NCI-H2081 treated with DMSO at 0.1 percent for 48 hours (cell line): Measurements from ENCODE around the gene RBM34.
"Not testable (repeated sequence)": the region's sequence is repeated elsewhere in the genome, so short reads cannot be mapped to it uniquely, and the experiment has no call there.

Experiments used
- DNase-seq: peaks from one replicate; lab custom pipeline; 2025; lab: John Stamatoyannopoulos, UW

The RBM34 gene

GRCh38 chr1:235112297-235113182 is 48.5 kb downstream of the RBM34 start:
- DNase-seq, result no peak

- DNase-seq, result no peak
These were observed 49.9 kb downstream of the RBM34 start for GRCh38 chr1:235111107-235111506.

GRCh38 chr1:235108876-235109275 is 52.2 kb downstream of the RBM34 start:
- DNase-seq, result no peak

- no peak for DNase-seq
These were observed 52.9 kb downstream of the RBM34 start for GRCh38 chr1:235108185-235108593.

- DNase-seq, result no peak
These were observed 53.5 kb downstream of the RBM34 start for GRCh38 chr1:235107368-235108184.

- DNase-seq, result no peak
These were observed 54.6 kb downstream of the RBM34 start for GRCh38 chr1:235106457-235106856.

GRCh38 chr1:235105051-235106043 is 55.7 kb downstream of the RBM34 start:
- no peak for DNase-seq

- DNase-seq, result no peak
These were observed 58.0 kb downstream of the RBM34 start for GRCh38 chr1:235102993-235103411.

- DNase-seq, result no peak
These were observed 58.8 kb downstream of the RBM34 start for GRCh38 chr1:235102259-235102582.

GRCh38 chr1:235101558-235102258 is 59.3 kb downstream of the RBM34 start:
- DNase-seq, result no peak

- no peak for DNase-seq
These were observed 60.8 kb downstream of the RBM34 start for GRCh38 chr1:235100194-235100772.

- DNase-seq, result no peak
These were observed 62.1 kb downstream of the RBM34 start for GRCh38 chr1:235098991-235099390.

GRCh38 chr1:235098547-235098946 is 62.5 kb downstream of the RBM34 start:
- no peak for DNase-seq

- not testable (repeated sequence) for DNase-seq
These were observed 63.5 kb downstream of the RBM34 start for GRCh38 chr1:235097501-235097900.

GRCh38 chr1:235095938-235096562 is 65.0 kb downstream of the RBM34 start:
- no peak for DNase-seq

- DNase-seq, result no peak
These were observed 67.1 kb downstream of the RBM34 start for GRCh38 chr1:235093696-235094592.

GRCh38 chr1:235093013-235093695 is 67.9 kb downstream of the RBM34 start:
- DNase-seq, result no peak

GRCh38 chr1:235092415-235092814 is 68.6 kb downstream of the RBM34 start:
- not testable (repeated sequence) for DNase-seq

- DNase-seq, result not testable (repeated sequence)
These were observed 69.0 kb downstream of the RBM34 start for GRCh38 chr1:235092045-235092406.
